HTERT RPE-1 (cell line): ENCODE data around the gene TULP4.

Experiments used
- in situ Hi-C: fragments of 300-500 bp; cut with MboI; formaldehyde crosslinking; loops from 4 replicates; pipeline ENCODE4 v1.14.3; 2020; ENCODE audit warnings: low sequenced_read_pairs

Gene TULP4

DNA sequence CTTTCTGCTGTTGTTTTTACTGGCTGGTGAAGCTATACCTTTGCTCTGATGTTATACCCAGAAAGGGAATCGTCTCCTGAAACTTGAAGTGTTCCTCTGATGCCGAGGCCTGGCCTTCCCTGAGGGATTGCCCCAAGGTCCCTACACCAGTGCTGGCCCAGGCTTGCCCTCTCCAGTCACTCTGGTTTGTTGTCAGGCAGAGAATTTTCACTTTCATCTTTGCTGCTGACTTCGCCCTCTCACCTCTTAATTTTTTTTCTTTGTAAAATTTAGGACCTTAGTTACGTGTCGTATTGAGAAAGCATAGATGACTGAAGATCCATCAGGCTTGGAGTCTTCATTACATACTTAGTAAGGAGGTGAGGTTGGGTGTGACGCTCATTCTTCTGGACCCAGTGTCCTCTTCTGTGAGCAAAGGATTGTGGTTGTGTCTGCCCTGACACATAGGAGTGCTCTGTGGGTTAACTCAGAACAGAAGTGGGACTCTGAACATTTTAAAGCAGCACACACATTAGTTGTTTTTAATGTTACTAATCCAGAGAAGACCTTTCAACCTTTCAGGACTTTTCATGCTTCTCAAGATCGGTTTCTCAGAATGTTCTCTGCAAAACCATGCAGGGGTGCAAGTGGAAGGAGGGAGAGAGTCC lies 45.4 kb downstream of the TULP4 start:
- in situ Hi-C loops: no loop called here

DNA sequence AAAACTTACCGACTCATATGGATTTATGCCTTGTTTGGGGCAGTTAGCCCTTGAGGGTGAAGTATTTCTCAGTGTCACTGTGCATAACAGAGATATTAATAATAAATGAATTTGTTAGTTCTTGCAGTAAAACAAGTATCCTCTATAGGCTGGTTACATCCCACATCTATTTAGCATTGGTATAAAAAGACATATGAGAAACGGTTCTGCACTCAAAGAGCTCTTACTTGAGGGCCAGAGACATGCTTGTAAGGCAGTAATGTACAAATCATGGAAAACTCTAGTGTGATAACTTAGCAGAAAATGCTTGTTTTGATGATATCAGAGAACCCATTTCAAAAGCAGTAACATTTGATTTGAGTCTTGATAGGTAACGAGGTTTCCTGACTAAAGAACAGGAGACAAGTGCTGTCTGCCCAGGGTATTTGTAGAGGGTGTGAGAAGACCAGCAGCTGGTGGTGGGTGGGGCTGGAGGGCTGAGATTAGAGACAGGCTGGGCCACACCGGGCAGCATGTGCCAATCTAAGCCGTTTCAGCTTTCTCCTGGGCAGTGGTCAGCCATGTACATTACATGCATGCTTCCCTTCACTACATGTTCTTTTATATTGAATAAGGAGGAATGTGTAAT lies 46.3 kb downstream of the TULP4 start:
- in situ Hi-C loops: no loop called here

DNA sequence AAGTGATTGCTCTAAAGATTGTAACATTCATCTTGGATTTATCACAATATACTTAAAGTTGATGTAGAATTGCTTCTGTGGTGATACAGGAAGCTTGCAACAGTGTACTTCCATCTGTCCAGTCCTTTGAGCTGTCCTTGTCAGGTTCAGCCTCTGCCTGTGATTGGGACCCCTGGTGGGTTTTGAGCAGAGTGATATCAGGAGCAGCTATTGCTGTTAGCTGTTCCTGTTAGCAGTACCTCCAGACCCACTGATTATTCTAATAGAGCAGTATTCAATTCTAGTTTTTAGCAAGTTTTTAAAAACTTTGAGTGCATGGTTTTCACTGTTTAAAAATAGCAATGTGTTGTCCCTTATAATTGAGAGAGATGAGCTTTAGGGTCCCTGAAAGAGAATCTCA lies 48.8 kb downstream of the TULP4 start:
- in situ Hi-C loops: no loop called here

DNA sequence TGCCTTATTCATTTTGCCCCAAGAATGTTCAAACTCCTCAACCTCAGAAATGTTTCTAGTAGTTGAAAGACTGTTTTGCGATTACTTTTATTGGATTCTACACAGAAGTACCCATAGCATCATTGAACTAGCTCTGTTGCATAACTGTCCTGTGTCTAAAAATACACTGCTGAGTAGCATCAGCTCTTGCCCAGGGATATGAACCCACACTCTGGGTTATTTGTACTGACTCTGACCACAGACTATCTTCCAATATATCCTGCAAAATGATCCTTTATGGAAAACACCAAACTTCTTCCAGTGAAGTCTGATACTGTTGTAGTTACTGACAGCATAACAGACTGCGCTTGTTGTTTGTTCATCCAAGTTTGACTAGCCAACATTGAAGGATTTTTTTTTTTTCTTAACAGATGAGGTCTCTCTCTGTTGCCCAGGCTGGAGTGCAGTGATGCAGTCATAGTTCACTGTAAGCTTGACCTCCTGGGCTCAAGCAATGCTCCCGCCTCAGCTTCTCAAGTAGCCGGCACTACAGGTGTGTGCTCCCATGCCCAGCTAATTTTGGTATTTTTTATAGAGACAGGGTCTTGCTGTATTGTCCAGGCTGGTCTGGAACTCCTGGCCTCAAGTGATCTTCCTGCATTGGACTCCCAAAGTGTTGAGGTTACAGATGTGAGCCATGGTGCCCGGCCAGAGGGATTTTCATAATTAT lies 49.9 kb downstream of the TULP4 start:
- in situ Hi-C loops: no loop called here

DNA sequence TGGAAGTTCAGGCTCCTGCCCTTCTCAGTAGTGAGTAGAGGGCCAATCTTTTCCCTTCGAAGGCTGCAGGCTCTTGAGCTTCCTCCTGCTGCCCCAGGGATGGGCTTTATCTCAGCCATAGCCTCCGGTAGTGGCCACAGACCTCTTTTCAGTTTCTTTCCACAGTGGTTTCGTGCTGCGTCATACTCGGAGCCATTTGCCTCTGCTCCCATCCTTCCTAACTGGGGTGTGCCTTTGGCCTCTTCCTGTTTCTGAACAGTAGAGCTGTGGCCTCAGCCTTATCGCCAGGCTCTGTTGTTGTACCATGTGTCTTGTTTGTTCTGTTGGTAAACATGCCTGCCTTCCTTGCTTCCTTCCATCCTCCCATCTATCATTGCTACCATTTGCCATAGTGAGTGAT lies 54.1 kb downstream of the TULP4 start:
- in situ Hi-C loops: no loop called here

DNA sequence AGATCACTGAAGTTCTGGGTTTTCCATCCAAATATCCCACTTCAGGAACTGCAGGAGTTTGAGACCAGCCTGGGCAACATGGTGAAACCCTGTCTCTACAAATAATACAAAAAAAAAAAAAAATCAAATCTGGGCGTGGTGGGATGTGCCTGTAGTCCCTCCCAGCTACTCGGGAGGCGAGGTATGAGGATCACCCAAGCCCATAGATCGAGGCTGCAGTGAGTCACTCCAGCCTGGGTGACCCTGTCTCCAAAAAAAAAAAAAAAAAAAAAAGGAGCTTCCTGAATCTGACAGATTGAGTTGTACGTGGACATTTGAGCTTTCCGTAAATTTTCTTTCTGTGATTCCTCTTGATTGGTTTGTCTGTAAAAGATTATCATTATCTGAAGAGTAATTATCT lies 55.6 kb downstream of the TULP4 start:
- in situ Hi-C loops: no loop called here

DNA sequence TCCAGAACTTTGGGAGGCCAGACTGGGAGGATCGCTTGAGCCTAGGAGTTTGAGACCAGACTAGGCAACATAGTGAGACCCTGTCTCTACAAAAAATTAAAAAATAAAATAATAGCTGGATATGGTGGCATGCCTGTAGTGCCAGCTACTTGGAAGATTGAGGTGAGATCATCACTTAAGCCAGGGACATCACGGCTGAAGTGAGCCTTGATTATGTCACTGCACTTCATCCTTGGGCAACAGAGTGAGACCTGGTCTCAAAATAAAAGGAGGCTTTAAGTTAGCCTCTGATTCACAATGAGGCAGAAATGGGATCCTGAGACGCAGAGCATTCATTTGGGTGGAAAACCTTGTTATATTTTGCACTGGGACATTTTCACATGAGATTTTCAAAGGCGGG lies 57.0 kb downstream of the TULP4 start:
- in situ Hi-C loops: no loop called here

DNA sequence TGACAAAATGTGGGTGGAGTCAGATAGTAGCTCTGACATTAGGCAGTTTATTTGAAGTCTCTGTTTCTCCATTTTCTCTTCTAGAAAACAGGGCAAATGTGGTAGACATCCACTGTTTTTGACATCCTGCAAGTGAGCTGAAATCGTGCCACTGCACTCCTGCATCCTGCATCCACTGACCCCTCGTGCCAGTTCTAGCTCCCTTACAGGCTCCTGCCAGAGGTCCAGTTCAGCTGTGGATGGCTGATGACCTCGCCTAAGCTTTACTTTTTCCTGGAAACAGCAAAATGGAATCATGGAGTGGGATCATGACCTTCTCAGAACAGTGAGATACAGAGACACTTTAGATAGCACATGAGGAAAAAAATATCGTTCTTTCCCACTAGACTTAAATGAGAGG lies 58.5 kb downstream of the TULP4 start:
- in situ Hi-C loops: no loop called here

DNA sequence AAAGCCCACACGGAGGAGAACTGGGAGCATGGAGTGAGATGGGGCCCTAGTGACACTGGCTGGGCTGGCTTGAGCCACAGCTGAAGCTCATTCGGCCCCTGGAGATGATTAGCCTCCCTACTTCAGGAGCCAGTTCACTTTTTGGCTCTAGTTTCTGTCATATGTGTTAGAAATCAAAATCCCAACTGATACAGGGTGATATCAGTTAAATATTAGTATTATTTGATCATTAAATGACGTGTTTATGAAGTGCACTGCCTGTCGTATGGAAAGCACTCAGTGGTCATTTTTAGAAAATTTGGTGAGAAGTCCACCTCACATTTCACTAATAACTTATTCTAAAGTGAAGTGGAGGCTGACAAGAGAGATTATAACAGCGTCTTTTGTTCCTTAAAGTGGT lies 59.0 kb downstream of the TULP4 start:
- in situ Hi-C loops: no loop called here

DNA sequence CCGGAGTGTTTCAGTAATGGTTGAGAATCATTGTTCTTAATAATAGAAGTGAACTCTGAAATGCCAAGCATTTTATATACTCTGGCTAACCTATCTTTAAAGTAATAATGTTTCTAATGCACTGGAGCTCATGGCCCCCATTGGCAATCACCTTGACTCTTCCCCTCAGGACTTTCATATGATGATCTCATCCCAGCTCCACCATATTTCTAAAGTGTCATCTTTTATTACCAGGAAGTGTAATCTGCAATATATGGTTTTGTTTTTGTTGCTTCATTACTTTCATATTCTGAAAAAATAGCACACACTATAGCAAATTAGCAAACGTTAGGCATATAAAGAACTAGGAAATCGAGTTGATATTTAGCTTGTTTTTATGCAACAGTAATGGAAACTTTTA lies 60.3 kb downstream of the TULP4 start:
- in situ Hi-C loops: no loop called here

DNA sequence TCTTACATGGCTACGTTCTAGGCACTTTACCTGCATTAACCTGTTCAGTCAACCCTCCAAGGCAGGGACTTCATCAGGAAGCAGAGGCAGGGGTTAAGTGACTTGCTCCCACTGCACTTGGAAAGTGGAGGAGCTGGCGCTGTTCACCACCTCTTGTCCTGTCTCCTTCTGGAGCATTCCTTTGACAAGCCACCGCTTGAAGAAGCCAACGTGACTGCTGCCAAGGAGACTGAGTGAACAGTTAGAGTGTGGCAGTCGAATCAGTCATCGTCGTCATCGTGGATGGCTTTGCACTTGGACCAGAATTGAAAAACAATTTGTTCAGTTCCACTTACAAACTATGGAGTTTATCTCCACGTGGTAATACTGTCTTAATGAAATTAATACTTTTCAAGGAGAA lies 60.9 kb downstream of the TULP4 start:
- in situ Hi-C loops: no loop called here

DNA sequence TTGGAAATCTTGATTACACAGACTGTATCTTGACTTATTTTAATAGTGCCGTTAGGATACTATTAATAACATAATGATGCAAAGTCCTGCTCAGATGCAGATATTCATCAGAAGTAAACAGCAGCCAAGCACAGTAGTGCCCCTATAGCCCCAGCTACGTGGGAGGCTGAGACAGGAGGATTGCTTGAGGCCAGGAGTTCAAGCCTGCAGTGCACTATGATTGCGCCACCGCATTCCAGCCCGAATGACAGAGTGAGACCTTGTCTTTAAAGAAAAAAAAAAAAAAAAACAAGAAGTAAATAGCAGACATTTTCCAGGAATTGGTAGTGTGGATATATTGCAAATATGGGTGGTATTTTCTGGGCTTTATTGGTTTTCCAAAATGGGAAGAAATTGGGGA lies 61.8 kb downstream of the TULP4 start:
- in situ Hi-C loops: no loop called here

DNA sequence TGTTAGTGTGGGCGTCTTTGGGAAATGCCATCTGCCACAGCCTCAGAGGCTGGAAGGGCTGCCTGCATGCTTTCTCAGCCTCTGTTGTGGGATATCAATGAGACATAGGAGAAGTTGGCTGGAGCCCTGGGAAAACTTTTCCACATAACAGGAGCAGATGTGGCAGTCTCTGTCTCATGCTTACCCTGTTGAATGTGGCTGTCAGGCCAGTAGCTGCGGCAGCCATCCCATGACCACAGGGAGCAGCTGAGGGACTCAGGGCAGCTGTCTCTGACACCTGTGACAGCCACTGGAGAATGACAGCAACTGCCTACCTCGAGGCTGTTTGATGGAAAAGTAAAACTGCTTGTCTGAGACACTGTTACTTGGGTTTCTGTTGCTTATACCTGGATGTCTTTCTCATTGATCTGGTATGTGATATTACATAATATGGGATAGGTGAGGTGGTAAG lies 64.4 kb downstream of the TULP4 start:
- in situ Hi-C loops: no loop called here

DNA sequence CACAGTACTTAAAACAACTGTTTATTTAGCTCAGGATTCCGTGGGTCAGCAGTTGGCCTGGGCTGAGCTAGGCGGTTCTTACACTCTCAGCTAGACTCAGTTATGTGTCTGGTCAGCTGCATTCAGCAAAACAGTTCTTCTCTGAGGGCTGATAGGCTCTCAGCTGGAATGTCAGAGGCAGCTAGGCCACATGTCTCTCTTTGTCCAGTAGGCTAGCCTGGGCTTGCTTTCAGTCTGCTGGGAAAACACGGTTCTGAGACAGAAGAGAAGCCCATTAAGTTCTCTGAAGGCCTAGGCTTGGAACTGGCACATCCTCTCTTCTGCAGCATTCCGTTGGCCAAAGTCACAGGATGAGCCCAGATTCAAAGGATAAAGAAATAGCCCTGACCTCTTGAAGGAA lies 65.6 kb downstream of the TULP4 start:
- in situ Hi-C loops: no loop called here

DNA sequence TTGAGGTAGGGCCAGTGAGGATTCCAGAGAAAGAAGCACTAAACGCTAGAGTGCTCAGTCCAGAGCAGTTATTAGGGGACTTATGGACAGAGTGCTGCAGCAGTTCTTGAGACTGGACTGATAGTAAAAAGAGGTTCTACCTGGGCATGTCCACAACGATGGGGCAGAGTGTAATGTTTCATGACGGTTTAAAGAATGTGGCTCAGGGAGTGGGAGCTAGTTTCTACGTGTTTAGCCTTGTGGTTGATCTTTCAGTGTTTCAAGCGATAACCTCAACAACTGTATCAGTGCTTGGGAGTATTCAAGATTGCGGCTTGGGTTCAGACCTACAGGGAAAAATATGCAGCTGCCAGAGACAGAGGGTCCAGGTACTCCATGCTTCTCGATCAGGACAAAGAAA lies 67.1 kb downstream of the TULP4 start:
- in situ Hi-C loops: no loop called here

DNA sequence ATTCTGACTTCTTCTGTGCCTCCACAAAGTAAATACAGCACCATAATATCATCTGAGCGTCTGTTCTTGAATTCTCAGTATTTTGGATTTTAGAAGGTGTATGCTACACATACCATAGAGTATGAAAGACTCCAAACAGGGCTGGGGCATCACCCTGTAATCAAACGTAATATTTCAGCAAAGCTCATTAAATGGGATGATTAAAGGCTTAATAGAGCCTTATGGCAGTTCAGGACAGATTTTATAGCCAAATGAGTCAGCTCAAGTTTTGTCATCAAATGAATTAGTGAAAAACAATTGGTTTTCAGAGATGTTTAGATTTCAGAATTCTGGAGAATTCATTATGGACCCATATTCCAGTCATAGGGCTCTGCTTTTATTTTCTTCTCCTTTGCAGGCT lies 68.9 kb downstream of the TULP4 start:
- in situ Hi-C loops: no loop called here

DNA sequence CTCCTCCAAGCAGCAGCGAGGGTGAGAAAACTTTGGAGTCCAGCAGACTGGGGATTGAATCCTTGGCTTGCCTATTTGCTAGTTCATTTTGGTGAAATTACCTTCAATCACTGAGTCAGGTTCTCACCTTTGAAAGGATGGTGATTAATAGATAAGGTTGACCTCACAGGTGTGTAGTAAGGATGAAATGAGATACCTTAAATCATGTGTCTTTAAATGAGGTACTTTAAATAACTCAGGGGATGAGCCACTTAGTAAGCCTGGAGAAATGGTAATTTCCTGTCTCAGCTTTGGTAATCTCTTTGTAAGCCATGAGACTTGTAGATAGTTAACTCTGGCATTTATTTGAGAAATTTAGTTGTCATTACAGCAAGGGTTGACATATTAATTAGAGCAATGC lies 70.2 kb downstream of the TULP4 start:
- in situ Hi-C loops: no loop called here

DNA sequence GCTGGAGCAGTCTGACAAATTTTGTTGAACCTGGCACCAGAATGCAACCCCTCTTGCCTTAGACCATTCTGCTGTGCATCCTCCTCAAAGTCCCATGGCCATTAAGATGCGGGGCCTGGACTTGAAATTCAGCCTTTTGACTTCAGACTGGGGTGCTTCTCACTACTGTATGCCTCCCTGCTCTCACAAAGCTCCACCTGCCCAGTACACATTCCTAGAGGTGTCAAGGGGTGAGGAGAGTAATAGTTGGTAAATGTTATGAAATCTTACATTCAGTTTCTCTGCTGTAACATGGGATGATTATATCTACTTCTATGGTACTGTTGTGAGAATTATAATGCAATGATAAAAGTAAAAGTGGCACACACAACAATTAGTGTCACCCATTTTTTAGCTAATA lies 70.8 kb downstream of the TULP4 start:
- in situ Hi-C loops: no loop called here

DNA sequence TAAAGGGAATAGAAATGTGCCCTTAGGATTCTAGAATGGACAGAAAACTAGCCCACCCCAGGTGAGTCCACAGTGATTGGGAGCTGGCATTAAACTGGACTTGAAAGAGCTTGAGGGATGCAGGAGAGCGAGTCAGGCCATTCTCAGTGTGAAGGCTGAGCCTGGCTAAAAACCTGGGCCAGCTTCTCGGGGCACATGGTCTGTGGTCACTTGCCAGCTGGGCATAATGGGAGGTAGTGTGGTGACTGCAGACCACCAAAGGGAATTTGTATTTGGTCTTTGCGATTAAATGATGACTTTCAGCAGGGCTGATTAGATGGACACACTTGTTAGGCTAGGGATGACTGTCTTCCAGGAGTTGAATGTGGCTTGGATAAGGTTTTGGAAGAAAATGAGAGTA lies 71.3 kb downstream of the TULP4 start:
- in situ Hi-C loops: no loop called here

DNA sequence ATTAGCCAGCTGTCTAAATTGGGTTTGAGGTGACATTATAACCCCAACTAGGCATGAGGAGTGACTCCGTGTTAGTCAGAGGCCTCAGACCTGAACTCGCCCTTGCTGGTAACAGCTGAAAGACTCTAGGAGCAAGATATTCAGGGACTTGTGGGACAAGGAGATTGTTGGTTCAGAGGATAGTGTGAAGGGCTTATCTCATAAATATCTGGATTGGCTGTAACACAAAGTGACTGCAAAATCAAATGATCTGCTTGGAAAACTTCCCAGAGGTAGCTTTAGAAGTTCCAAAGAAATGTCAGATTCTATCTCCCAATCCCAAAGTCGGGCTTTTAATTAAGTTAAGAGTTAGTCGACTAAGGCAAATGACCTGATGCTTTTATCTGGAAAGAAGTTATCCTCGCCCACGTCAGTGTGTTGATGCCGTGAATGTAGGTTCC lies 72.4 kb downstream of the TULP4 start:
- in situ Hi-C loops: no loop called here

DNA sequence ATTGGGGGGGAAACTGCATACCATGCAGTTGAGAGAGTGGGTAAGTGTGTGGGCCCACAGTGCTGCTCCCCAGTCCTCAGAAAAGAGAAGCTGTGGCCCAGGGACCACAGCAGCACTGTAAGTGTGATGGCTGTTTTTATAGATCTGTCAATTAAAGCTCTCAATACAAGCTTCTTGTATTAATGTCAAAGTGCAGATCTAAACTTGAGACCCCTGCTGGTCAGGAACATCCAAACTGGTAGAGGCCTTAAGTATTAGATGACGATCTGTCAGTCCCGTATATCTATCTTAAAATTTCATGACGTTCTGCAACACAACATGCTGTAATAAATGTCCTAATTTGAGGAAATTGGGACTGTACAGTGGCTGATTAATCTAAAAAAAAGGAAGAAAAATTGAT lies 74.8 kb downstream of the TULP4 start:
- in situ Hi-C loops: no loop called here

DNA sequence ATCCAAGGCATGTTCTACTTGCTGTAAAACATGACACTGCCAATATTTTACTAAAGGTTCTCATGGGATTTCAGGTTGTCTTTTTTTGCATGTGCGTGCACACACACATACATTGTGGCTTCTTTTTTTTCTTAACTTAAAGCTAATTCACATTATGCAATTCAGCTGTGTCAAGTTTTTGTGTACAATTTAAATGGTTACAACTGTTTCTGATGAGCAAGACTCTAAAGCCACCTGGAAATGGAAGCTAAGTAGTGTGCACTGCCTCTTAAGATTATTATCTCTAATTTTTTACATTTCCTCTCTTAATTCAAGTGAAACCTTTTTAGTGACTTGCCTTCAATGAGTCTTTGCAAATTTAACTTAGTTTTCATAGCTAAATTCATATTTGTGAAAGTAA lies 75.3 kb downstream of the TULP4 start:
- in situ Hi-C loops: no loop called here
